T47D (cell line): Measurements from ENCODE around the gene DDX54.

Experiments
- DNase-seq, 2 experiments: peaks; one replicate each; pipeline versions ENCODE4 v3.0.0 to v3.0.0-alpha.2; 2011 to 2012; ENCODE audit warnings: low read depth in 1 of 2, low spot score in 1 of 2
- JUND ChIP-seq: IDR thresholded peaks from 2 replicates; pipeline ENCODE4 v1.6.1; 2012; ENCODE audit warnings: low read depth
- in situ Hi-C: cut with HindIII; loops from 2 replicates; pipeline ENCODE4 v1.10.0; 2016; ENCODE audit warnings: low sequenced_read_pairs, low pct_unique_long_range_greater_than_20kb

DDX54 gene

DNA sequence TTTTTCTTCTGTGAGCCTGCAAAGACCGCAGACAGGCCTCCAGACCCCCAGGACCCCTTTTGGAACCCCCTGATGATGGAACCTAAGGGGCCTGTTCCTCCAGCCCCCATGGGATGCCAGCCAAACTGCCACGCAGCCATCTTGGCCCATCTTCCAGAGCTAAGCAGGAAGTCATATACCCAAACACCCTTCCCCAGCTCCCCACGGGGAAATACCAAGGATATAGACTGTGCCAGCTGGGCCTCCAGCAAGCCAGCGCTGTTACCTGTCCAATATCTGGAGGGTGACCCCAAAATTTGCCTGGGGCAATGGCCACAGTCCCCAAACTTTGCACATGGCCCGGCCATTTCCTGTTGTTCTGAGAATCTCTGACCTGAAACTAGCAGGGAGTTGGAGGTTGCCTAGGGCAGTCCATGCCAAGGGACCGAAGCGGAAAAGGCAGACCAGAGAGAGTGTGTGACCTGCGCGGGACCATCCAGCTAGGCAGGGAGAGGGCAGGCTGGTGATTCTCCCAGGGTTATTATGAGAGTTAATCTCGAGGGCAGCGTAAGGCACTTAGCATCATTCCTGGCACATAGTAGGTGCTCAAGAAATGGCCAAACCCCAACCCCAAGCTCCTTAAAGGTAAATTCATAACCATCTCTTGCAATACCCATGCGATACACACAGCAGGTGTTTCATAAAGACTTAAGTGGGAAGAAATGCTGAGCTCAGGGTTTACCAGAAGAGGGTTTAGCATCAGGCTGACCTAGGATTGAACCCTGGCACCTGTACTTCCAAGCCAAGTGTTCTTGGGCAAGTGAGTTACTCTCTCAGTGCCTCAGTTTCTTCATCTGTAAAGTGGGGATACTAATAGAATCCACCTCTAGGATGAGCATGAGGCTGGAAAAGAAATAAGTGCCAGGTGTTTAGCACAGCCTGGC, 47.2 kb downstream of the DDX54 start:
- in situ Hi-C loops: no loop called here
- no peak for TF ChIP-seq JUND
- DNase-seq: no peak

DNA sequence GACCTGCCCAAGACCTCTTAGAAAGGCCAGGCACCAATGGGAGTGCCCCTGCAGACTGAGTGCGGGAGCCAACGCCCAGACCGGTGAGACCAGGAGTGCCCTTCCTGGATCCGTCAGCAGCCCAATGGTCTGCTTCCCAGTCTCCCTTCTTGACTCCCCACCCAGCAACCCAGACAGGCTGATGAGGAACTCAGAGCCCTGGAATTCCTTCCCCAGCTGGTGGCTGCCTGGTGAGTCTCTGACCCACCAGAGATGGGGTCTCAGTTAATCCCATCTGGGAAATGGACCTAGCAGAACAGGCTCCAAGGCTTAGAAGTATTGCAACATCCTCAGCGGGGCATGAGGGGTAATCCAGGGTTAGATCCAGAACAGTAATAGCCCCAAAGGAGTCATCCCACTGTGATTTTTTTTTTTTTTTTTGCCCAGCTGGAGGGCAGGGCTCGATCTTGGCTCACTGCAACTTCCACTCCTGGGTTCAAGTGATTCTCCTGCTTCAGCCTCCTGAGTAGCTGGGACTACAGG, 48.2 kb downstream of the DDX54 start:
- peak in 1 of 2 experiments; percentile 71 for DNase-seq

DNA sequence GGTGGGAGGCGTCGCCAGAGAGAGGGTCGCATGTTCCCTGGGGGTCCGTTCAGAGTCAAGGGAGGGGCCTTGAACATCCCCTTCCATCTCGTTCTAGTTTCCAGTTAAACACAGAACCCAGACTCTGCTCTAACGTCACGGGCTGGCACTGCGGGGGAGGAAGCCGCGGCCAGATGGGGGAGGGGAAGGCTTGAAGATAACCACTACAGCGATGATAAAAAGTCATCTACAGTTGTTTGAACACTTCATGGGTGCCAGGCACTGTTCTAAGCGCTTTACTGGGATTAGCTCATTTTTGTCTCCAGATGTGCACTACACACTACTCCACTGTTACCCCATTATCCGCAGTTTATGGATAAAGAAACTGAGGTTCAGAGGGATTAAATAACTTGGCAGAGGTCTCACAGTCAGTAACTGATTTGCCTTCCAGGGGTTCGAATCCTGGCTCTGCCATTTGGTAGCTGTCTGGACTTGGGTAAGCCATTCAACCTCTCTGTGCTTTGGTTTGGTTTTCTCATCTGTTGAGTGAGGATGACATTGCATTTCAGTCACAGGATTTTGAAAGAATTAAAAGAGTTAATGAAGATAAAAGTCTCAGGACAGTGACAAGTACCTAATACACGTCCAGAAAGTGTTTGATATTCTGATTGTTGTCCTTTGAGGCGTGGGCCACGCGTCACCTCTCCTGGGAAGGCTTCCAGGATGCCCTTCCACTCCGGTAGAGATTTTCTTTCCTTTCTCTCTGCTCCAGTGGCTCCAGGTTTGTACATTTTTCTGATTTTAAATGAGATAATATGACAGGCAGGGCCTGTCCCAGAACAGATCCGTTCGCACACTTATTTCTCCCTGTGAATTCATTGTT, 48.9 kb downstream of the DDX54 start:
- peak in 1 of 2 experiments; percentile 27 for DNase-seq
- in situ Hi-C loops: no loop called here
- TF ChIP-seq JUND: no peak

More for the DNA sequence above, 48.2 kb downstream of the DDX54 start:
- TF ChIP-seq JUND: no peak
- in situ Hi-C loops: no loop called here

DNA sequence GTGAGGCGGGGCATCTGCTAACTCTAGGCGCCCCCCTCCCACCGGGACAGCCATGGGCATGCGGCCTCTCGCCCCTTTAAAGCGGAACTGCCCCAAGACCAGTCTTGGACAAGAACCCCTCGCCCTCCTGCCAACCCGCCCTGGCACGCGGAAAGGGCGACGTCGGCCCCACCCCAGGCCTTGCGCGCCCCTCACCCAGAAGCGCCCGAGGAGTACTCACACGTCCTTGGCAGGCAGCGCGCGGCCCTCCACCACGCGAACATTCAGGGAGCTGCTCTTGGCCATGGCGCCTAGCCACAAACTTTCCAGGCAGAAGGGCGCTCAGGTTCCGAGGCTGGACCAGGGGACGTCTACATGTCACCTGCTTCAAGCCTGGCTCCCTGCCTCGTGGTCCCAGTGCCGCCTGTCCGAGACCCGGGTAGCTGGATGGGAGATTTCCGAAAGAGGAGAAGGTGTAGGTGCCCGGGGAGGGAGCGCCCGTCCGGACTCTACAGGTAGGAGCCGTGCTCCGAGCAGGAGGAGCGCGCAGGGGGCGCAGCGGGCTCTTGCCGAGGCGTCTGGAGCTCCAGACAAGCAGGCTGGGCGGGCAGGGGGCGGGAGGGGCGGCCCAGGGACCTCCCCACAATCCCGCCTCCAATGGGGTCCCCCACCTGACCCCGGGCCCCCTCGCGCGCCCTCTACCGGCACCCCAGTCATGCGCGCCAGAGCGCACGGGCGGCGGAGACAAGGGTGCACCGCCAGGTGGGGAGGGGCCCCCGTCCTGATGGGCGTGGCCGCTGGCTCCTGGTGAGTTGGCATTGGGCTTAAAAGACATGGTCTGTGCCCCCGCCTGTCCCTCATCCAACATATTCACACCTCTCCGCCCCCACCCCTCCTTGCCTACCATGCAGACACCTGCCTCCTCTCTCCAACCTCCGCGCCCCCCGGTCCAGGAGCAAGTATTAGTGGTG, 49.8 kb downstream of the DDX54 start, which contains the start of gene RASAL1:
TSS of gene RASAL1 (minus strand) at position 584 of the 950 bp plus-strand sequence. CDS start at position 285, 299 bp downstream.
- peak; percentile 93 for DNase-seq
- in situ Hi-C loops: no loop called here
- no peak for TF ChIP-seq JUND

DNA sequence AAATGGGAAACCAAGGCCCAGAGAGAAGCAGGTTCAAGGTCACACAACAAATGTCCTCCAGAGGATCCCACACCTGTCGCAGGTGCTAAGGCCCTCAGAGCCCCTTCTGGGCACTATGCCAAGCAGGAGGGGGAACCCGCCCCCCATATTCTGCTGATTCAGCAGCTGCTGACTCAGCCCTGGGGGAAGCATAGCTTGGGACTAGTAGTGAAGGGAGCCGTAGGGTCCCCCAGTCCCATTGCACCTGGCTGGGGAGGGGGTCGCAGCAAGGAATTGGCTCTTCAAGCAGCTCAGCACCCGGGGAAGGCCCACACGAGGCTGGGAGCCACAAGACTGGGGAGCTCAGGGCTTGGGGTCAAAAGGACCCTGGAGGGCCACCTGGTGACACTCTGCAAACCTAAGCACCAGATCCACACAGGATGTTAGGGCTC, 50.7 kb downstream of the DDX54 start:
- DNase-seq: no peak
- in situ Hi-C loops: no loop called here
- no peak for TF ChIP-seq JUND

DNA sequence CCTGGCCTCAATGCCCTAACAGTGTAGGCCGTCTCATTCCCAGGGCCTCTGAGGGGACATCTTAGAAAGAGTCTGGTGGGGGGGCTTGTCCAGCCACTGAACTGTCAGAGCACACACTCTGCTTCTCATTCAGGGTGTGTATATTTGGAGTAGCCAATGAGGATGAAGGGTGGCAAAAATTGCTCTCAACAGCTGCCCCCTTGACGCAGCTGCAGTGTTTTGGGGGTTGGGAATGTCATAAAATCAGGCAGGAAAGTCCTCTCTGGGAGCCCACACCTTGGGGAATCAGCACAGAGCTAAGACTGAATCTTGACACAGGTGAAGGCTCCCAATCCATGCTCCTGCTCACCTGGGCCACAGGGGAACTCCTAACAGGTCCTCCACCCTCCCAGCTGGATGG, 51.2 kb downstream of the DDX54 start:
- no peak for TF ChIP-seq JUND
- DNase-seq: no peak
- in situ Hi-C loops: no loop called here

DNA sequence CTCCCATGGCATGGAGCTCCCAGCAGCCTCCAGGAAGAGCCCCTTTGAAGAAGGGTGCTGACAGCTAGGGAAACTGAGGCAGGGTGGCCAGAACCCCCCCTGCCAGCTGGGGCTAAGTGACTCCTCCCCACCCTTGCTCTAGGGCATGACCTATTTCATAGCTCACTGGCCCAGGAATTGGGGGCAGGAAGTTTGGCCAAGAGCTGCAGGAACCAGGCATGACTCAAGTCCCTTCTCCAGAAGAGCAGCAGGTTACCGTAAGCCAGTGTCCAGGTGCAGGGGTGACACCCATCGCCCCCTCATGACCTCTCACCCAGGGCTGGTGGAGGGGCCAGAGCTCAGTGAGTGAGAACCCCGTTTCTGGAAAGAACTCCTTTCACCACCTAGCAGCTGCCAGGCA, 51.6 kb downstream of the DDX54 start:
- TF ChIP-seq JUND: no peak
- in situ Hi-C loops: no loop called here
- DNase-seq: no peak

DNA sequence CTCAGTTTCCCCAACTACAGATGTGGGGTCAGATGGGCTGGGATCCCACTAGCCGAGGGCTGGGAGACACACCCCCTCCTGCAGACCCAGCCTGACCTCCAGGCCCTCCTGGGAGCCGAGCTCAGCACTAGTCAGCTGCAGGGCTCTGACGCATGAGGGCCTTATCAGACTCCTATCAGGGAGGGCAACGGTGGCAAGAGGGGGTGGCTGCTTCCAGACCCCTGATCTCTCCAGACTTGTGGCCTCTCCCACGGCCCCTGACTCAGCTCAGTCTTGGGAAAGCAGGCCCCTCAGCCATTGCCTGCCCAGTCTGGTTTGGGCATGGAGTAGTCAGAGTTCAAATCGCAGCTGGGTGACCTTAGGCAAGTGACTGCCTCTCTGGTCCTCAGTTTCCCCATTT, 52.2 kb downstream of the DDX54 start:
- DNase-seq: no peak
- no peak for TF ChIP-seq JUND
- in situ Hi-C loops: no loop called here

DNA sequence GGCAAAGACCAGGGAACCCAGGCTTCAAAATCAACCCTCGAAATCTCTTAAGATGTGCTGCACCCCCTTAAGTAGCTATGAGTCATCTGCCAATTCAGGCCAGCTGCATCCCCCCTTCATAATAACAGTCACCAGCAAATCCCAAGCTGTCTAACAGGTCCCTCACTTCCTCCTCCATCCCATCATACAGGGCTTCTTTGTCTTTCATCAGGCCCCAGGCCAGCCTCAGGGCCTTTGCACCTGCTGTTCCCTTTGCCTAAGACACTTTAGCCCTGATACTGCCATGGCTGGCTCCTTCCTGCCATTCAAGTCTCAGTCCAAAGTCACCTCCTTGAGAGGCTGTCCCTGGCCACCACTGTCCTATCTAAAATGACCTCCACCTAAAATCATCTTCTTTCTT, 53.7 kb downstream of the DDX54 start:
- no peak for TF ChIP-seq JUND
- in situ Hi-C loops: no loop called here
- no peak for DNase-seq

DNA sequence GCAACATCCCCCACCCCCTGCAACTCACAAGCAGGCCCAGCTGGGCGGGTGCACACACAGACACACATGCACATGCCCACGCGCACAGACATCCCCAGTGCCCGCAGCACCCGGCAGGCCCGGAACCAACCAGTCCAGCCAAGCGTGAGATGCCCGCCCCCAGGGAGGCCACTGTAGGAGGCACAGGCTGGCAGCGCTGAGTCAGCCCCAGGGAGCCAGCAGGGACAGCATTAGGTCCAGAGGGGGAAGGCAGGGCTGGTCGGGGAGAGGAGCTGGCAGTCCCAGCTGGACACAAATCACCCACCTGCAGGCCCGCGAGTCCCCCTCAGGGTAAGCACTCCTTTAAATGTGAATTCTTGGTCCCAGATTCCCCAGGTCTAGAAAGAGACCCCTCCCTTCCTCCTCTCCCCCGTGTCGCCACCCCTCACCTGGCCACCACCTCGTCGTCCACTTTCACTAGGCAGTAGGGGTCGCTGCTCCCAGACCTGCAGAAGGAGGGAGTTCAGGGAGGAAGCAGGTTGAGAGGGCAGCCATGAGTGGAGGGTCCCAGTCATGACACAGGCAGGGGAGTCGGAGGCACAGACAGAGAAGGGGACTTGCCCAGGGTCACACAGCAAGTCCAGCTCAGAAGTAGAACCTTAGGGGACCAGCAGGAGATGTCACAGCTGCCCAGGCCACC, 54.7 kb downstream of the DDX54 start:
- no peak for TF ChIP-seq JUND
- no peak for DNase-seq
- in situ Hi-C loops: no loop called here
